Panc1 (cell line): ENCODE results near the gene POMC.

Experiments
- CTCF ChIP-seq: fragments of 450-650 bp; IDR thresholded peaks from 2 replicates; pipeline ENCODE4 v1.5.1; 2017; ENCODE audit warnings: mild to moderate bottlenecking
- POLR2AphosphoS5 ChIP-seq: IDR thresholded peaks from 2 replicates; pipeline ENCODE4 v1.6.1; 2012; ENCODE audit warnings: mild to moderate bottlenecking, low read depth, low read length, moderate library complexity
- SIN3A ChIP-seq: IDR thresholded peaks from 2 replicates; pipeline ENCODE4 v1.6.1; 2012; ENCODE audit warnings: low read depth, mild to moderate bottlenecking, low read length, moderate library complexity, borderline replicate concordance; ENCODE audit not compliant: insufficient read depth
- TCF7L2 ChIP-seq: IDR thresholded peaks from 2 replicates; pipeline ENCODE4 v1.6.1; 2011; ENCODE audit warnings: mild to moderate bottlenecking, low read depth, low read length, inconsistent platforms

GRCh38 chr2:25116956-25117355, 51.4 kb downstream of the POMC start:
- TF ChIP-seq CTCF (no peak), TCF7L2 (no peak), SIN3A (no peak), POLR2AphosphoS5 (no peak)
